GM21529 (cell line): ENCODE data around the gene CALHM3.
"Not testable (repeated sequence)": the region's sequence is repeated elsewhere in the genome, so short reads cannot be mapped to it uniquely, and the experiment has no call there.

Source experiments
- ATAC-seq: cut with Tn5 transposase; IDR thresholded peaks from one replicate; pipeline ENCODE4 v1.9.1; 2021; ENCODE audit not compliant: unreplicated experiment

The CALHM3 gene, protein sequence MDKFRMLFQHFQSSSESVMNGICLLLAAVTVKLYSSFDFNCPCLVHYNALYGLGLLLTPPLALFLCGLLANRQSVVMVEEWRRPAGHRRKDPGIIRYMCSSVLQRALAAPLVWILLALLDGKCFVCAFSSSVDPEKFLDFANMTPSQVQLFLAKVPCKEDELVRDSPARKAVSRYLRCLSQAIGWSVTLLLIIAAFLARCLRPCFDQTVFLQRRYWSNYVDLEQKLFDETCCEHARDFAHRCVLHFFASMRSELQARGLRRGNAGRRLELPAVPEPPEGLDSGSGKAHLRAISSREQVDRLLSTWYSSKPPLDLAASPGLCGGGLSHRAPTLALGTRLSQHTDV

GRCh38 chr10:103479135-103479534, at the start of gene CALHM3:
Gene CALHM3 (minus strand): TSS chr10:103479240. CDS start chr10:103479032, 208 bp downstream.
- ATAC-seq: no peak

DNA sequence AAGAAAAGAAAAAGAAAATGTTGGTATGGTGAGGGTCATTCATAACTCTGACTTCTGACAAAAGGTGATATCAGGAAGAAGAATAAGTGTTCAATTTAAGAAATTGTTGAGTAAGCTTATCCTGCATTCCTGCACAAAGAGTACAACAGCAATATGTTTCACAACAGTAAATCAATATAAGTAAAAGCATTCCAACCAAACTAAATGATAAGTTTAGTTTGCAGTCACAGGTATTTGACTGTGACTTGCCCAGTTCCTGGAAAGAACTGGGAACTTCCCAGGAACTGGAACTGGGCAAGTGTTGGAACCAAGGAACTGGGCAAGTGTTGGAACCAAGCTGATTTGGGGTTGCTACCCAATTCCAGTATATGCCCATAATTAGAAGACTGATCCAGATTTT, 49.5 kb upstream of the CALHM3 start:
- ATAC-seq: no peak

- not testable (repeated sequence) for ATAC-seq
These were observed 48.4 kb upstream of the CALHM3 start for GRCh38 chr10:103527476-103527875.

DNA sequence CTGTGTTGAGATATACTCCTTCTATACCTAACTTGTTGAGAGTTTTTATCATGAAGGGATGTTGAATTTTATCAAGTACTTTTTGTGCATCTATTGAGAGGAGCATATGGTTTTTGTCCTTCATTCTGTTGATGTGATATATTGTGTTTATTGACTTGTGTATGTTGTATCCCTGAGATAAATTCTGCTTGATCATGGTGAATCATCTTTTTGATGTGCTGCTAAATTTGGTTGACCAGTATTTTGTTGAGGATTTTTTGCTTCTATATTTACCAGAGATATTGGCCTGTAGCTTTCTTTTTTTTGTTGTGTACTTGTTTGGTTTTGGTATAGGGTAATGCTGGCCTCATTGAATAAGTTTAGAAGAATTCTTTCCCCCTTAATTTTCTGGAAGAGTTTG, 46.9 kb upstream of the CALHM3 start:
- ATAC-seq: no peak

DNA sequence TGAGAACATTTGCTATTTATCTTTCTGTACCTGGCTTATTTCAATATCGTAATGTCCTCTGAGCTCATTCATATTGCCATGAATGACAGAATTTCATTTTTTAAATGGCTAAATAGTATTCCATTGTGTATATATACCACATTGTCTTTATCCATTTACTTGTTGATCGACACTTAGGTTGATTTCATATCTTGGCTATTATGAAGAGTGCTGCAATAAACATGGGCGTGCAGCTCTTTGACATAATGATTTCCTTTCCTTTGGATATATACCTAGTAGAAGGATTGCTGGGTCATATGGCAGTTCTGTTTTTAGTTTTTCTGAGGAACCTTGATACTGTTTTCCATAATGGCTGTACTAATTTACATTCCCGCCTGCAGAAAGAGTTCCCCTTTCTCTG, 44.6 kb upstream of the CALHM3 start:
- no peak for ATAC-seq

- not testable (repeated sequence) for ATAC-seq
These were observed 43.0 kb upstream of the CALHM3 start for GRCh38 chr10:103522006-103522405.

DNA sequence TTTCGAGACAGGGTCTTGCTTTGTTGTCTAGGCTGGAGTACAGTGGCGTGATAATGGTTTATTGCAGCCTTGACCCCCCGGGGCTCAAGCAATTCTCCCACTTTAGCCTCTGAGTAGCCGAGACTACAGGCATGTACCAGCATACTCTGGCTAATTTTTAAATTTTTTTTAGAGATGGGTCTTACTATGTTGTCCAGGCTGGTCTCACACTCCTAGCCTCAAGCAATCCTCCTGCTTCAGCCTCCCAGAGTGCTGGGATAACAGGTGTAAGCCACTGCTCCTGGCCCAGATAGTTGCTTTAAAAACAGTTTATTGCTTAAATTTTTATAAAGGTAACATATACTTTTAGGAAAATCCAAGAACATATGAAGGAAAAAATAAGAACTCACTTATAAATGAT, 40.8 kb upstream of the CALHM3 start:
- no peak for ATAC-seq

- no peak for ATAC-seq
These were observed 38.4 kb upstream of the CALHM3 start for GRCh38 chr10:103517234-103518085.

GRCh38 chr10:103514244-103514643, 35.2 kb upstream of the CALHM3 start:
- ATAC-seq: no peak

DNA sequence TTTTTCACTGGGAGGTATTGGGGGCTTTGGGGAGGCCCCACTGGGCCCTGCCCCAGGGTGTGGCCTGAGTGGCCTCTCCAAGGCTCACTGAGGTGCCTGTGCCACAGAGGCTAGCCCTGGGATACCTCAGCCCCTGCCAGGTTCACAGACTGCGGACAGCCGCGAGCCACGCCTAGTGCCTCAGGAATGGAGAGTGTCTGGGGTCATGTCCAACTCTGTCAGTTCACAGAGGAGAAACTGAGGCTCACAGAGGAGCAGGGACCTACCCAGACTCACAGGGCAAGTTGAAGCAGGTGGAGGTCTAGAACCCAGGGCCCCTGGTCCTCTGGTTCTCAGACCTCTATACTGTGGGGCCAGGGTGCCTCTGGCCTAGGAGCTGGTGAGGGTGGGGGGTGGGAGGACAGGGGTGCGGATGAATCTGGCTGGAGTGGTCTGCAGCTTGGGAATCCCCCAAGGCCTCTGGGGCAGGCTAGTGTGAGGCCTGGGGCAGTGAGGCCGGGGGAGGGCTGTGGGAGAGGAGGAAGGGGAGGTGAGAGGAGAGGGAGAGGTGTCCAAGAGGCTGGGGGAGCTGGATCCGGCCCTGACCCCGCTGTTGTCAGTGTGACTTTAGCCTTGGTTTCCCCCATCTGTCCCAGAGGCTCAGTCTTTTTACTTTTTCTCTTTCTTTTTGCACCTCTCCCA, 34.5 kb upstream of the CALHM3 start:
- no peak for ATAC-seq

- no peak for ATAC-seq
These were observed 33.7 kb upstream of the CALHM3 start for GRCh38 chr10:103512591-103513379.

DNA sequence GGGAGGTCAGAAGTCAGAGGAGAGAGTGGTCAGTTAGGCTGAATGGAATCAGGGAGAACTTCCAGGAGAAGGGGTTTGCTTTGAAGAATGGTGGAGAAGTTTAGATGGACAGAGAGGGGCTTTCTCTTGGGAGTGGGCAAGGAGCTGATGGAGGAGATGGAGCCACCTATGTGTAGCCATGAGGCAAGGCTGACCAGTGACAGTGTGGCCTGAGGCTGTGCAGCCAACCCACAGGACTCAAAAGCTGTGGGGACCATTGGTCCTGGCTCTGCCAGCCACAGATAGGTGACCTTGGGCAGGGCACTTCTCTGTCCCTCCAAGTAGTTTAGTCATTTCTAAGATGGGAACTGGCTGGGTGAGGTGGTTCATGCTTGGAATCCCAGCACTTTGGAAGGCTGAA, 33.1 kb upstream of the CALHM3 start:
- ATAC-seq: no peak

DNA sequence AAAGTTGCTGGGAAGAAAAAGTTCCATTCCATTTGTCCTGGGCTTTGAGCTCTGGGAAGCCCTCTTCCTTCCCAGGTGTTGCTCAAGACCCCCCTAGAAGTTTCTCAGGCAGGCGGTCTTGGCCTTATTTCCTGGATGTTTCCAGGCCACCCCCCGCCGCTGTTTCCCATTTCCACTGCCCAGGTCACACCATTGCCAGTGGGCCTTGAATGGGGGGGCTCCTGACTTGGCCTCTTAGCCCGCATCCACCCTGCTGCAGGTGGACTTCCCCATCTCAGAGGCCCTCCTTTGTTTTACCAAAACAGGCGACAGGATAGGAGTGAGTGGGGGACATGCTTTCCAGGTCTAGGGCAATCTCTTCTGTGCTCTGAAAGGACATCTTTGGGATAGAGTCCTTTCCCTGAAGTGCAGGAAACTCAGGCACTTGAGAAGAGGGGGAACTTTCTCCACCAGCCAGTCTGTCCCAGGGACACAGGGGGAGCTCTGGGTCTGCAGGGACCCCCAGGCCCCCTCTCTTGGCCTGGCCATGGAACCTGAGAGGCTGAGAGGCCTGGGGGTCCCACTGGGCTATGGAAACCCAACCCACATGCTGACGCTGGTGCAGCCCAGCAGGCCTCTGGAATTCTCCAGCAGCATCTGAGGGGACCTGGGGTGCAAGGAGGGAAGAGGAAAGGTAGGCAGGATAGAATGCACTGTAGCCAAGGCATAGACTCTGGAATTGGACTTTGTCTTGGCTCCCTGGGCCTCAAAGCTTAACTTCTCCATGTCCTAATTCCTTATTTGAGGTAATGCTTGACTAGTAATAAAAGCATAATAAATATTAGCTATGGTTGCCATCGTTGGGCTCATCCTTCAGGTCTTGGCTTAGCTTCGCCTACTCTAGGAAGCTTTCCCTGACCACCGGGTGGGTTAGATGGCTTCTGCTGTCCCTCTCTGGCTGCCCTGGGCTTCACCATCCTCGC, 32.0 kb upstream of the CALHM3 start:
- ATAC-seq: no peak

DNA sequence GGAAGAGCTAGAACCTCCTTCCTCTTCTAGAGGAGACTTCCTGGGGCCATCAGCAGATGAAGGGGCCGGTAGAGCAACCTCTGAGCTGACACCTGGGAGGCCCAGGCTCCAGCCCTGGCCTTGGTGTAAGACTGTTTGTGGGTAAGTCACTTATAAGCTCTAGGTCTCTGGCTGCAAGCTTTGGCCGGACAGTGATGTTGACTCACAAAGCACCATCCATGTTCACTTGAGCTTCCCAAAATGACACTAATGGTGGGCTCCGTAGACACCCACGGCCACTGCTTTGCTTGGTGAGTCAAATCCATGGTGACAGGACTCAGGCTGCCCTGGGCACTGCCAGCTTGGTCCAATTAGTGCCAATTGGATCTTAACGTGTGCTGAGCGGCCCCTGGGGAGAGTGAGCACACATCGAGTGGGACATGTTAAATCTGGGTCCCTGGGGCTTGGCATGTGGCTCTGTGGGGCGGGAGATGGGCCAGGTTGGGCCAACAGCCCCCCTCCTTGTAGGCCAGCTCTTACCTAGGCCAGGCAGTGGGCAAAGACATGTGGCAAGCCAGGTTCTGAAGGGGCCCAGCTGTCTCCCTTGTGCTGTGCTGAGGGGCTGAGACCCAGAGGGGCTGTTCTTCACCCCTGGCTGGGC, 31.1 kb upstream of the CALHM3 start:
- no peak for ATAC-seq

- ATAC-seq: no peak
These were observed 28.5 kb upstream of the CALHM3 start for GRCh38 chr10:103507235-103508191.

DNA sequence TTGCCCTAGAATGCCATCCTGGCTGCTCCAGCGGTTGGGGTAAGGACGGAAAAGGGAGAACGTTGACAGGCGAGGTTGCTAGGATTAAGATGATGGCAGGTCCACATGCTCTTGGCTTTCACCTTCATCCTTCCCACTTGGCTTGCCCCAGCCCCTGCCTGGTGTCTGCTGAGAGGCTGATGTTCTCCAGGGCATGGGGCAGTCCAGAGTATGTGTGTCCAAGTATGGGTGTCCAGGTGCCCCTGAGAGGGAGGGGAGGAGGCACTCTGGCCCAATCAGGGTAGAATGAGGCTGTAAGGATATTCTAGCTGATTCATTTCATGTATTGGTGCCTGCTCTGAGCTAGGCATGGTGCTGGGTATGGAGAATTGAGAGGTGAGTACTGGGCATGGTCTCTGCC, 27.0 kb upstream of the CALHM3 start:
- no peak for ATAC-seq

DNA sequence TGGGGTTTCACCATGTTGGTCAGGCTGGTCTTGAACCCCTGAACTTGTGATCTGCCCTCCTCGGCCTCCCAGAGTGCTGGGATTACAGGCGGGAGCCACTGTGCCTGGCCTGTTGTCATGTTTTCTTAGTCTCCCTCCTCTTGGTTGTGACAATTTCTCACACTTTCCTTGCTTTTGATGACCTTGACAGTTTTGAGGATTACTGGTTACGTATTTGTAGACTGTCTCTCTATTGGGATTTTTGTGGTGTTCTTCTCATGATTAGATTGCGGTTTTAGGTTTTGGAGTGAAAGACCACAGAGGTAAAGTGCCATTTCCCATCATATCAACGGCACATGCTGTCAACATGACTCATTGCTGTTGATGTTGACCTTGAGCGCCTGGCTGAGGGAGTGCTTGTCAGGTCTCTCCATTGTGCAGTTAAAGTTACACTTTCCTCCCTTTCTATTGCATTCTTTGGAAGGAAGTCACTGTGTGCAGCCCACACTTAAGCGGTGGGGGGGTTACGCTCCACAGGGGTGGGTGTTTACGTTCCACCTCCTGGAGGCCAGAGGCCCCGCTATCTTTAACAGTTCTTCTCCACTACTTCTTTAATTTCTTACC, 25.2 kb upstream of the CALHM3 start:
- no peak for ATAC-seq

- not testable (repeated sequence) for ATAC-seq
These were observed 24.7 kb upstream of the CALHM3 start for GRCh38 chr10:103503777-103504176.
